Vagina (tissue), 2 donors: ENCODE results near the gene FBXW5.

Source experiments
- CTCF ChIP-seq, 3 experiments: fragments of 450-650 bp in 2 of 3; fragments of 200-600 bp in 1 of 3; sonication (generic) in 1 of 3; IDR thresholded peaks; one replicate each; pipeline ENCODE4 v1.5.1; 2017 to 2019; ENCODE audit warnings: antibody characterized with exemption in 3 of 3, mild to moderate bottlenecking in 2 of 3, moderate library complexity in 2 of 3
- POLR2AphosphoS5 ChIP-seq, 2 donors: sonication (generic); formaldehyde crosslinking; IDR thresholded peaks; one replicate each; pipeline ENCODE4 v1.9.0; 2017; ENCODE audit warnings: antibody characterized with exemption in 2 of 2, mild to moderate bottlenecking in 2 of 2, low read depth in 1 of 2; ENCODE audit not compliant: insufficient read depth in 1 of 2

GRCh38 chr9:136930014-136930413 lies 14.5 kb downstream of the FBXW5 start:
- TF ChIP-seq CTCF (IDR thresholded peaks at IDR 0.05), result no peak
- no peak for TF ChIP-seq POLR2AphosphoS5 (IDR thresholded peaks at IDR 0.05; ENCODE audit: insufficient read depth in 1 of 2, low read depth in 1 of 2)
